Karpas-422 (cell line): Measurements from ENCODE around the gene FAM227B. TPM values are rescaled to one million over a fixed set of nuclear protein-coding genes. Genes with fewer than 3 reads are reported as not detected.

ENCODE experiments used
- DNase-seq: peaks from one replicate; pipeline ENCODE4 v3.0.0-alpha.2; 2015
- H2AFZ ChIP-seq: fragments of 200-600 bp; sonication (generic); 2 replicates; pipeline ENCODE4 v1.6.1; 2014; ENCODE audit warnings: antibody characterized with exemption, low read length, mixed read lengths
- H3K27ac ChIP-seq: fragments of 200-600 bp; sonication (generic); 2 replicates; pipeline ENCODE4 v1.5.1; 2014; ENCODE audit warnings: mild to moderate bottlenecking, low read length, moderate library complexity
- H3K27me3 ChIP-seq: fragments of 200-600 bp; sonication (generic); 2 replicates; pipeline ENCODE4 v1.6.1; 2014; ENCODE audit warnings: low read length, mixed read lengths
- H3K36me3 ChIP-seq: fragments of 200-600 bp; sonication (generic); 2 replicates; pipeline ENCODE4 v1.6.1; 2014; ENCODE audit warnings: low read length, mixed read lengths; ENCODE audit not compliant: insufficient read depth
- H3K4me1 ChIP-seq: fragments of 200-600 bp; sonication (generic); 2 replicates; pipeline ENCODE4 v1.6.1; 2014; ENCODE audit warnings: mild to moderate bottlenecking, low read length, mixed read lengths
- H3K4me2 ChIP-seq: fragments of 200-600 bp; sonication (generic); 2 replicates; pipeline ENCODE4 v1.6.1; 2014; ENCODE audit warnings: low read length, low read depth, mild to moderate bottlenecking; ENCODE audit not compliant: poor library complexity, severe bottlenecking
- H3K4me3 ChIP-seq: fragments of 200-600 bp; sonication (generic); 2 replicates; pipeline ENCODE4 v1.5.1; 2014; ENCODE audit warnings: mild to moderate bottlenecking, antibody characterized with exemption, low read length, mixed read lengths
- H3K79me2 ChIP-seq: fragments of 200-600 bp; sonication (generic); 2 replicates; pipeline ENCODE4 v1.6.1; 2014; ENCODE audit warnings: mild to moderate bottlenecking, low read length, mixed read lengths
- H3K9ac ChIP-seq: fragments of 200-600 bp; sonication (generic); 2 replicates; pipeline ENCODE4 v1.6.0; 2014; ENCODE audit warnings: low read length
- H3K9me2 ChIP-seq: fragments of 200-600 bp; sonication (generic), shearing (Covaris generic); replicated peaks from 2 replicates; pipeline ENCODE4 v1.6.0; 2014; ENCODE audit warnings: mild to moderate bottlenecking, low read length, moderate library complexity; ENCODE audit not compliant: insufficient read depth
- H3K9me3 ChIP-seq: fragments of 300-700, 200-600 bp; sonication (generic); 2 replicates; pipeline ENCODE4 v1.6.1; 2014; ENCODE audit warnings: low read length, mixed read lengths
- H4K20me1 ChIP-seq: fragments of 200-600 bp; sonication (generic); 2 replicates; pipeline ENCODE4 v1.6.1; 2014; ENCODE audit warnings: mild to moderate bottlenecking, antibody characterized with exemption, low read length, low read depth; ENCODE audit not compliant: insufficient read depth
- total RNA-seq: library from RNA; depleted of rRNA; stranded (reverse); fragments of >200 nt; shearing (Covaris generic); gene quantifications from 2 replicates; pipeline ENCODE4 v1.2.3, GENCODE V29; 2014; ENCODE audit warnings: low replicate concordance

Gene FAM227B
- total RNA-seq, 1 experiment from 2014 or later: 4.4 TPM

GRCh38 chr15:49290191-49290590 is 330.4 kb downstream of the FAM227B start:
- H3K4me2 ChIP-seq: no peak overlapping the region
- no peak overlapping the region for H2AFZ ChIP-seq
- H3K4me3 ChIP-seq: no peak overlapping the region
- H3K9me3 ChIP-seq: no peaks in the 10 kb centered on the region
- no peaks in the 10 kb centered on the region for H4K20me1 ChIP-seq
- H3K79me2 ChIP-seq: no peaks in the 10 kb centered on the region
- H3K4me1 ChIP-seq: peaks cover 11% of the 10 kb centered on the region
- no peak overlapping the region for H3K27ac ChIP-seq
- H3K9ac ChIP-seq: no peak overlapping the region
- H3K27me3 ChIP-seq: no peaks in the 10 kb centered on the region
- no peaks in the 10 kb centered on the region for H3K9me2 ChIP-seq
- DNase-seq: no peak
- H3K36me3 ChIP-seq: no peaks in the 10 kb centered on the region

- no peak overlapping the region for H3K4me3 ChIP-seq
- H3K27ac ChIP-seq: no peak overlapping the region
- no peak for DNase-seq
- no peaks in the 10 kb centered on the region for H3K9me3 ChIP-seq
- no peak overlapping the region for H3K4me2 ChIP-seq
- no peaks in the 10 kb centered on the region for H3K9me2 ChIP-seq
- no peaks in the 10 kb centered on the region; the same call in 1 of the 2 replicates for H3K36me3 ChIP-seq
- no peaks in the 10 kb centered on the region for H3K27me3 ChIP-seq
- H3K4me1 ChIP-seq: peaks cover 11% of the 10 kb centered on the region
- no peaks in the 10 kb centered on the region for H4K20me1 ChIP-seq
- H3K9ac ChIP-seq: no peak overlapping the region
- H3K79me2 ChIP-seq: no peaks in the 10 kb centered on the region
- H2AFZ ChIP-seq: no peak overlapping the region
These were observed 332.2 kb downstream of the FAM227B start for GRCh38 chr15:49288391-49288790.

GRCh38 chr15:49287481-49287880 is 333.1 kb downstream of the FAM227B start:
- Histone ChIP-seq H4K20me1 (no peaks in the 10 kb centered on the region), H3K4me3 (no peak overlapping the region), H3K27ac (no peak overlapping the region), H3K36me3 (no peaks in the 10 kb centered on the region; the same call in 1 of the 2 replicates), H3K9me3 (no peaks in the 10 kb centered on the region), H2AFZ (no peak overlapping the region), H3K9ac (no peak overlapping the region), H3K9me2 (no peaks in the 10 kb centered on the region), H3K4me1 (peaks cover 11% of the 10 kb centered on the region), H3K27me3 (no peaks in the 10 kb centered on the region), H3K79me2 (no peaks in the 10 kb centered on the region), H3K4me2 (no peak overlapping the region)
- DNase-seq: no peak

- H3K4me1 ChIP-seq: peaks cover 11% of the 10 kb centered on the region
- H2AFZ ChIP-seq: no peak overlapping the region
- no peak overlapping the region for H3K27ac ChIP-seq
- H3K36me3 ChIP-seq: no peaks in the 10 kb centered on the region; the same call in 1 of the 2 replicates
- no peaks in the 10 kb centered on the region for H3K79me2 ChIP-seq
- no peaks in the 10 kb centered on the region for H3K27me3 ChIP-seq
- no peak overlapping the region for H3K4me2 ChIP-seq
- DNase-seq: no peak
- H3K9me3 ChIP-seq: no peaks in the 10 kb centered on the region
- no peaks in the 10 kb centered on the region for H4K20me1 ChIP-seq
- H3K4me3 ChIP-seq: no peak overlapping the region
- no peak overlapping the region for H3K9ac ChIP-seq
- H3K9me2 ChIP-seq: no peaks in the 10 kb centered on the region
These were observed 333.8 kb downstream of the FAM227B start for GRCh38 chr15:49286649-49287404.

GRCh38 chr15:49282366-49282765 is 338.3 kb downstream of the FAM227B start:
- Histone ChIP-seq H3K4me1 (peaks cover under 1% of the 10 kb centered on the region; the same call in 1 of the 2 replicates), H3K9ac (no peak overlapping the region), H3K27ac (no peak overlapping the region), H3K79me2 (no peaks in the 10 kb centered on the region), H3K9me2 (no peaks in the 10 kb centered on the region), H4K20me1 (no peaks in the 10 kb centered on the region), H3K9me3 (no peaks in the 10 kb centered on the region), H3K4me3 (no peak overlapping the region), H3K4me2 (no peak overlapping the region), H3K36me3 (no peaks in the 10 kb centered on the region; the same call in 1 of the 2 replicates), H2AFZ (no peak overlapping the region), H3K27me3 (no peaks in the 10 kb centered on the region)
- no peak for DNase-seq

GRCh38 chr15:49279521-49280456 is 340.8 kb downstream of the FAM227B start:
- no peaks in the 10 kb centered on the region for H4K20me1 ChIP-seq
- H2AFZ ChIP-seq: no peak overlapping the region
- H3K79me2 ChIP-seq: no peaks in the 10 kb centered on the region
- H3K9me3 ChIP-seq: no peaks in the 10 kb centered on the region
- H3K4me3 ChIP-seq: no peak overlapping the region
- no peak for DNase-seq
- H3K9me2 ChIP-seq: no peaks in the 10 kb centered on the region
- no peak overlapping the region for H3K4me2 ChIP-seq
- H3K27me3 ChIP-seq: no peaks in the 10 kb centered on the region
- H3K36me3 ChIP-seq: no peaks in the 10 kb centered on the region; the same call in 1 of the 2 replicates
- H3K4me1 ChIP-seq: peaks cover 4% of the 10 kb centered on the region
- H3K27ac ChIP-seq: no peak overlapping the region
- no peak overlapping the region for H3K9ac ChIP-seq

- Histone ChIP-seq H2AFZ (no peak overlapping the region), H3K4me2 (no peak overlapping the region), H3K4me3 (no peak overlapping the region), H3K36me3 (no peaks in the 10 kb centered on the region; the same call in 1 of the 2 replicates), H3K27me3 (no peaks in the 10 kb centered on the region), H3K9ac (no peak overlapping the region), H3K9me2 (no peaks in the 10 kb centered on the region), H3K9me3 (no peaks in the 10 kb centered on the region), H3K79me2 (no peaks in the 10 kb centered on the region), H3K4me1 (peaks cover 4% of the 10 kb centered on the region), H3K27ac (no peak overlapping the region), H4K20me1 (no peaks in the 10 kb centered on the region)
- no peak for DNase-seq
These were observed 341.9 kb downstream of the FAM227B start for GRCh38 chr15:49278751-49279150.
